ENCODE results near the gene MTHFD1L. TPM values are rescaled to one million over a fixed set of nuclear protein-coding genes. Genes with fewer than 3 reads are reported as not detected.

Gene MTHFD1L
- total RNA-seq, 1 donor from 2014 or later = 66.0 TPM

GRCh38 chr6:150987855-150988464 lies 122.5 kb downstream of the MTHFD1L start:
- Mint-ChIP-seq H3K9me3 (ENCODE audit: unreplicated experiment) (no peaks in the 10 kb centered on the region), H3K36me3 (ENCODE audit: low read depth, unreplicated experiment) (peaks cover 2% of the 10 kb centered on the region), H3K27ac (ENCODE audit: unreplicated experiment) (no peak overlapping the region), H3K4me1 (ENCODE audit: unreplicated experiment) (no peaks in the 10 kb centered on the region), H3K4me3 (ENCODE audit: unreplicated experiment) (no peak overlapping the region), H3K27me3 (ENCODE audit: unreplicated experiment) (peaks cover 1% of the 10 kb centered on the region)
- no peak for TF ChIP-seq CTCF (IDR thresholded peaks at IDR 0.05; ENCODE audit: unreplicated experiment)
- no peak for DNase-seq (ENCODE audit: low spot score)

- peaks cover 1% of the 10 kb centered on the region for H3K27me3 Mint-ChIP-seq (ENCODE audit: unreplicated experiment)
- no peak overlapping the region for H3K4me3 Mint-ChIP-seq (ENCODE audit: unreplicated experiment)
- peaks cover 18% of the 10 kb centered on the region for H3K36me3 Mint-ChIP-seq (ENCODE audit: low read depth, unreplicated experiment)
- TF ChIP-seq CTCF (IDR thresholded peaks at IDR 0.05; ENCODE audit: unreplicated experiment) = no peak
- DNase-seq (ENCODE audit: low spot score) = no peak
- no peaks in the 10 kb centered on the region for H3K9me3 Mint-ChIP-seq (ENCODE audit: unreplicated experiment)
- no peak overlapping the region for H3K27ac Mint-ChIP-seq (ENCODE audit: unreplicated experiment)
- H3K4me1 Mint-ChIP-seq (ENCODE audit: unreplicated experiment) = no peaks in the 10 kb centered on the region
Measured at GRCh38 chr6:150991487-150991886, 126.0 kb downstream of the MTHFD1L start.

GRCh38 chr6:150992262-150992661 lies 126.8 kb downstream of the MTHFD1L start:
- Mint-ChIP-seq H3K4me3 (ENCODE audit: unreplicated experiment) (no peak overlapping the region), H3K36me3 (ENCODE audit: low read depth, unreplicated experiment) (peaks cover 23% of the 10 kb centered on the region), H3K27me3 (ENCODE audit: unreplicated experiment) (peaks cover 1% of the 10 kb centered on the region), H3K27ac (ENCODE audit: unreplicated experiment) (no peak overlapping the region), H3K4me1 (ENCODE audit: unreplicated experiment) (no peaks in the 10 kb centered on the region), H3K9me3 (ENCODE audit: unreplicated experiment) (no peaks in the 10 kb centered on the region)
- DNase-seq (ENCODE audit: low spot score) = no peak
- TF ChIP-seq CTCF (IDR thresholded peaks at IDR 0.05; ENCODE audit: unreplicated experiment) = no peak

- no peak for TF ChIP-seq CTCF (IDR thresholded peaks at IDR 0.05; ENCODE audit: unreplicated experiment)
- Mint-ChIP-seq H3K27me3 (ENCODE audit: unreplicated experiment) (peaks cover 1% of the 10 kb centered on the region), H3K9me3 (ENCODE audit: unreplicated experiment) (no peaks in the 10 kb centered on the region), H3K36me3 (ENCODE audit: low read depth, unreplicated experiment) (peaks cover 23% of the 10 kb centered on the region), H3K4me1 (ENCODE audit: unreplicated experiment) (no peaks in the 10 kb centered on the region), H3K4me3 (ENCODE audit: unreplicated experiment) (no peak overlapping the region), H3K27ac (ENCODE audit: unreplicated experiment) (no peak overlapping the region)
- no peak for DNase-seq (ENCODE audit: low spot score)
Measured at GRCh38 chr6:150992703-150993102, 127.2 kb downstream of the MTHFD1L start.

- no peak overlapping the region for H3K4me3 Mint-ChIP-seq (ENCODE audit: unreplicated experiment)
- H3K27me3 Mint-ChIP-seq (ENCODE audit: unreplicated experiment) = peaks cover 1% of the 10 kb centered on the region
- H3K4me1 Mint-ChIP-seq (ENCODE audit: unreplicated experiment) = no peaks in the 10 kb centered on the region
- no peak for TF ChIP-seq CTCF (IDR thresholded peaks at IDR 0.05; ENCODE audit: unreplicated experiment)
- DNase-seq (ENCODE audit: low spot score) = no peak
- H3K9me3 Mint-ChIP-seq (ENCODE audit: unreplicated experiment) = no peaks in the 10 kb centered on the region
- peaks cover 23% of the 10 kb centered on the region for H3K36me3 Mint-ChIP-seq (ENCODE audit: low read depth, unreplicated experiment)
- H3K27ac Mint-ChIP-seq (ENCODE audit: unreplicated experiment) = no peak overlapping the region
Measured at GRCh38 chr6:150993253-150993652, 127.8 kb downstream of the MTHFD1L start.
